ENCODE data around the gene OAF. TPM values are rescaled to one million over a fixed set of nuclear protein-coding genes. Genes with fewer than 3 reads are reported as not detected.
"Not testable (repeated sequence)": the region's sequence is repeated elsewhere in the genome, so short reads cannot be mapped to it uniquely, and the experiment has no call there.

Gene OAF
- total RNA-seq, 1 donor from 2014 or later, result 52.4 TPM

DNA sequence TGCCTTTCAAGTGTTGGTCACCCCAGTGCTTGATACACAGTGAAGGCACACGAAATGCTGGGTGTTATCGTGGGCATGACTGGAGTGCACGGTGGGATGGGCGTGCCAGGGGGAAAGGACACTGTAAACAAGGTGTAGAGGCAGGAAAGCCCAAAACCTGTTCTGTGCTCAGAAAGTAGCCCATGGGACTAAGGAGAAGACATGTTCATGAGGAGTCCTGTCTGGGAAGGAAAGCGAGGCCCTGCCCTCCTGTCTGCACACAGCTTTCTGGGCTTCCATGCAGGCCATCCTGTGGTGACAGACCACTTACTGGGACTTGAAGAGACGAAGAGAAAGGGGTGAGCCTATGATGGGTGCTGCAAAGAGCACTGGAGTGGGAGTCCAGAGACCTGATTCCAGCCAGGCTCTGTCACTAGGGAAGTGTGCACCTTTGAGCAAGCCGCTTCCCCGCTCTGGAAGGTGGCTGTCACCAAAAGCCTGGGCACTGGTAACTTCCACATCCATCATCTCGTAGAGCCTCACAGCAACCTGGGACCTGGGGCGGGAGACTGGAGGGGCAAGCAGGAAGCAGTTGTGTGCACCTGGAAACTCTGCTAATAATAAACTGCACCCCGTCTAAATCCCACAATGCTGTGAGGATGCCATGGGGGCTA is 28.3 kb downstream of the OAF start:
- DNase-seq (ENCODE audit: extremely low read depth, low read depth, low spot score), result no peak

DNA sequence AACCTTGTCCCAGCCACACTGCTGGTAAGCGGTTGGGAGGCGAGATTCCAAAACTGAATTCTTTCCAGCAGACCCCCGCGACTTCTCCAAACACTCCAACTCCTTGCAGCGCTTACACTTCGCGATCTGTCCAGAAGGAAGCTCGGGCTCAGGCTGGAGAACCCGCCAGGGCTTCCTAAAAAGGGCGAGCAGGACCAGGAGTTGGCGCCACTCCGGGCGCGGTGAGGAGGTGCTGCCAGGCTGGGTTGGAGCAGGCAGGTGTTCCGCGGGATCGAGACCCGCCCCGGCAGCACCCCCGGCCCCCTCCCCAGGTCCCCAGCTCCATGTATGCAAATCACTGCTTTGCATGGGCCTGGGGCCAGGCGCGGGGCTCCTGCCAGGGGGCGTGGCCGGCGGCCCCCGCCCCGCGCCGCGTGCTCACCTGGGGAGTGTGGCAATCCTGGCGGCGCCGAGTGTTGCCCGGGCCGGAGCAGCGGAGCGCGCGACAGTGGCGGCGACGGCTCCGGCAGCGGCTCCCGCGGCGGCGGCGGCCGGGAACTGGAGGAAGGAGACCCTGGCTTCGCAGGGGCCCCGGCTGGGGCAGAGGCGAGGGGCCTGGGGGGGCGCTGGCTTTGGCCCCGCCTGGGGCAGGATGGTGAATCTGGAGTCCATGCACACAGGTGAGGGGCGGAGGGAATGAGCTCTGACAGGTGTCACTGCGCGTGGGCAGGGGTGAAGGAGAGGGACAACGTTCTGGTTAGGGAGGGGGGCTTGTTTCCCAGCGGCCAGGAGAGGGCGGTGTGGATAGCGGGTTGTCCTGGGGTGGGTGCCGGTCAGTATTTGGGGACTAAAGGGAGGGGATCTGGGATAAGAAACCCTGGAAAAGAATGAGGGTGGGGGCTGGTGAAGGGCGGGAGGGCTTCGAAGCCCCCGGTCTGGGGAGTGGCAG is 29.1 kb downstream of the OAF start, which contains the start of gene POU2F3:
Gene POU2F3, plus strand, starts transcription at position 428 of the 928 bp plus-strand sequence. Its CDS starts 204 bp downstream, at position 632.
- no peak for DNase-seq (ENCODE audit: extremely low read depth, low read depth, low spot score)

DNA sequence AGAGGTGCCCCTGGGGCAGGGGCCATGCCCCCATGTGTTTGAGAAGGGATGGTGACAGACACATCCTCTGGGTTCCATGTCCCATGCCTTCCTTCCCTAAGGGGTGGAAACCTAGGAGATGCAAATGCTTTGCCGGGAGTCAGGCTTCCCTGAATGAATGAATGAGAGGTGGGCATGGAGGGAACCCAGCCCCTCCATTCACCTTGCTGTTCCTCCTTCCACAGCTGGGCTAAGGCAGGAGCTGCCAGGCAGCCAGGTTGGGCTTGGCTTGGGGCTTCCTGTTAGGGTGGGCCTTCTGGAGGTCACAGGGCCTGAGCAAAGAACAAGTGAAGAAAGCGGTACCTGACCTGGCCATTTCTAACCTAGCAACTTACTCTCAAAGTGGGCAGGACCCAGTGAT is 30.0 kb downstream of the OAF start:
- DNase-seq (ENCODE audit: extremely low read depth, low read depth, low spot score), result no peak

- no peak for DNase-seq (ENCODE audit: extremely low read depth, low read depth, low spot score)
Measured at GRCh38 chr11:120241277-120241676, 30.4 kb downstream of the OAF start.

DNA sequence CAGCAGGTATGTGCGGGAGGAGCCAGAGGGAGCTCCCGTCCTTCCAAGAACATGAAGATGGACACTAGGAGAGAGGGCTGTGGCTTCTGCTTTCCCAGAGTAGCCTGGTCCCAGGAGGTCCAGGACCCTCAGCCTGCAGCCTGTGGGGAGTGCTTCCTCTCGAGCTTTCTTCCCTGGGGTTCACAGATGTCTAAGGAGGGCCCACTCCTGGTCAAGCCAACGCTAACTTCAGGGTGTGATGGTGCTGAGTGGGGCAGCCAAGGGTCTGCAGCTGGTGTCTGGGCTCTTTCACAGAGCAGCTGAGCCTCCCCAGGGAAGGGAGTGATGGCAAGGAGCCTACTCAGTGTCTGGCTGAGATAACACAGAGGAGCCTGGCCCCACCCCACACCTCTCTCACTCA is 32.4 kb downstream of the OAF start:
- no peak for DNase-seq (ENCODE audit: extremely low read depth, low read depth, low spot score)

- DNase-seq (ENCODE audit: extremely low read depth, low read depth, low spot score), result no peak
Measured at GRCh38 chr11:120244476-120245365, 33.9 kb downstream of the OAF start.

DNA sequence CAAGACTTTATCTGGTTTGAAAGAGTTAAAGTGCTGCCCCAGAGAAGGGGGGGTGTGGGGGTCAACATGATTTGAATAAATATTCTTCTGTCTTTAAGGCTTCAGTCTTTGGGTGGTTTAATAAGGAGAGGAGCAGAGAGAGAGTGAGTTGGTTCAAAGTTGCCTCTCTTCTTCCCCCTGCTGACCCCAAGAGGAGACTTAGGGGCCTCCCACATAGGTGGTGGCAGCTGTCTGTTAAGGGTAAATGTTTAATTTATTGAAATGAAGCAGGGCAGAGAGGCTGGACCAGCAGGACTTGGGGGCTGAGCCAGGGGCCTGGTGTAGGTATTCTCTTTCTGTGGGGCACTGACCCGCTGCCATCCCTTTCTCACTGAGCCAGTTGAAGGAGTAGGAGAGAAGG is 34.6 kb downstream of the OAF start:
- no peak for DNase-seq (ENCODE audit: extremely low read depth, low read depth, low spot score)

DNA sequence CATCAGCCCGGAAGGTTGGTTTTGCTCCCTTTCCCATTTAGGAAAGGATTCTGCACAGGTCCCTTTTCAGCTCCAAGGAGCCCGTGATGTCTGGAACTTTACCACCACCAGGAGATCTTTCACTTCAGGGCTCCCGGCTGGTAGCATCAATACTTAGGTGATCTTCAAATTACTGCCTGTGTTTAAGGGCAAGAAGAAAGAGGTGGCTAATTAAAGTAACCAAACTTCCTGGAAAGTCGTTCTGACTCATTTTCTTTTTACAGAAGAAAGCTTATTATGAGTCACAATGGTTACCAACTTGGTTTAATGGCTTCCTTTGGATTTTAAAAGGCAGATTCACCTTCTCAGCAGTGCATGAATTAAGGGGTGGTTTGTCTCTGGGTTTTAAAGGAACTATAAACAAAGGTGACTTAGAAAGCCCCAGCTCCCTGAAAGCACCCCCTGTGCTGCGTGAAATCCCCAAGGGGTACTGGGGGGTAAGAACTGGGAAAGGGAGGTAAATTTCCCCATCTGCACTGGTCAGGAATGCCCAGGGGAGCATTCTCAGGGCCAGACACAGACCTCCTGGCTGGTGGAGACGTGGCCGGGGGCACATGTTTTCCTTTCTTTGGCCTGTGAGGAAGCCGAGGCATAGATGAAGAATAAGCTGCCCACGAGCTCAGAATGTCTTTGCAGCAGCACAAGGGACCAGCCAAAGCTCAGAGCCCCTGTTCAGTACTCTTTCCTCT is 37.9 kb downstream of the OAF start:
- no peak for DNase-seq (ENCODE audit: extremely low read depth, low read depth, low spot score)

DNA sequence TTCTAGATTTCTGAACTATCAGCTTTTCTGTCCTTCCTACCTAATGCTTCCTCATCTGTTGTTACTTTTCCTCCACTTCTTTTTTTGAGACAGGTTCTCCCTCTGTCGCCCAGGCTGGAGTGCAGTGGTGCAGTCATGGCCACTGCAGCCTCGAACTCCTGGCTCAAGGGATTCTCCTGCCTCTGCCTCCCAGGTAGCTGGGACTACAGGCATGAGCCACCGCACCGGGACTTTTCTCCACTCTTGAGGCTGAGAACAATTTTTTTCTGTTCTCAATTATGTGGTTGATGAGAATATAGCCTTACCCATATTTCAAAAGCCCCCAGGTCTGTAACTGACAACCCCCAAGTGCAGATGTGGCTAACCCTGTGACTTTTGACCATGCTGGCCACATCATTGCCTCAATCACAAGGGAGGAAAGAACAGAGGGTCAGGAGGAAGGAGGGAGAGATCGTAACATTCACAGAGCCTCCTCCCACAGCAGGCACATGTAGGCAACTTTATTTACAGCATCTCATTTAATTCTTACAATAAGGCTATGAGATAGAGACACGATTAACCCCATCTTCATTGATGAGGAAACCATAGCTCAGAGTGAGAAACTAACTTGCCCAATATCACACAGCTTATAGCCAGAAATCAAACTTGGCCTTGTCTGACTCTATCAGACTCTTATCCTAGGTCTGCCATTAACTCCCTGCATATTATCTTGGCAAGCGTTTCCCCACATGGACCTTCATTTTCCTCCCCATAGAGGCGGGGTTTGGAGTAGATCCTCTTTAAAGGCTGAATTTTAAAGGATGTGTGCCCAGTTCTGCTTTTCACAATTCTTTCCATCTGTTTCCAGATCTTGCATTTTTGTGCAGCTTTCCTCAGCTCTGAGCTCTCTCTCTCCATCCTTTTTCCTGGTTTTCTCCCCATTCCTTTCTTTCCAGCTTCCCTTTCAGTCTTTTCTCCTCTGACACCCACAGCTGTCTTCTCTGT is 38.7 kb downstream of the OAF start:
- no peak for DNase-seq (ENCODE audit: extremely low read depth, low read depth, low spot score)

GRCh38 chr11:120253377-120253776 is 42.5 kb downstream of the OAF start:
- not testable (repeated sequence) for DNase-seq (ENCODE audit: extremely low read depth, low read depth, low spot score)

- no peak for DNase-seq (ENCODE audit: extremely low read depth, low read depth, low spot score)
Measured at GRCh38 chr11:120254788-120255518, 44.1 kb downstream of the OAF start.

GRCh38 chr11:120255519-120255866 is 44.7 kb downstream of the OAF start:
- no peak for DNase-seq (ENCODE audit: extremely low read depth, low read depth, low spot score)

- no peak for DNase-seq (ENCODE audit: extremely low read depth, low read depth, low spot score)
Measured at GRCh38 chr11:120256178-120256577, 45.3 kb downstream of the OAF start.

- DNase-seq (ENCODE audit: extremely low read depth, low read depth, low spot score), result no peak
Measured at GRCh38 chr11:120256779-120257178, 45.9 kb downstream of the OAF start.

GRCh38 chr11:120257346-120257745 is 46.5 kb downstream of the OAF start:
- no peak for DNase-seq (ENCODE audit: extremely low read depth, low read depth, low spot score)

GRCh38 chr11:120258661-120259060 is 47.8 kb downstream of the OAF start:
- DNase-seq (ENCODE audit: extremely low read depth, low read depth, low spot score), result no peak

DNA sequence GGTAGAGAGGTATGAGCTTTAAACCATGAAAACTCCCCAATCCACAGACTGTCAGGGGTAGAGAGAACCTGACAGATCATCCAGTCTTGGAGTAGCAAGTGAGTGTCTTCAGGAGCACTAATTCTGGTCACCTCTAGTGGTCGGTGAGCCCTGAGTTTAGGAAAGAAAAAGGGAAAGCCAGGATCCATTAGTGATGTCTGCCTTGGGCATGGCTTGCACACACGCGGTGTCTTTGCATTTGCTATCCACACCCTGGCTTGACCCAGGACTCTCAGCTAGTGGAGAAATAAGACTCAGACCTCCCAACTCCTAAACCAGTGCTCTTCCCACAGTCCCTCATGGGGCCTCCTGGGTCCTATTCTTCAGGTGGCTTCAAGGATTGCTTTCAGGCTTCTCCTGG is 48.4 kb downstream of the OAF start:
- no peak for DNase-seq (ENCODE audit: extremely low read depth, low read depth, low spot score)

DNA sequence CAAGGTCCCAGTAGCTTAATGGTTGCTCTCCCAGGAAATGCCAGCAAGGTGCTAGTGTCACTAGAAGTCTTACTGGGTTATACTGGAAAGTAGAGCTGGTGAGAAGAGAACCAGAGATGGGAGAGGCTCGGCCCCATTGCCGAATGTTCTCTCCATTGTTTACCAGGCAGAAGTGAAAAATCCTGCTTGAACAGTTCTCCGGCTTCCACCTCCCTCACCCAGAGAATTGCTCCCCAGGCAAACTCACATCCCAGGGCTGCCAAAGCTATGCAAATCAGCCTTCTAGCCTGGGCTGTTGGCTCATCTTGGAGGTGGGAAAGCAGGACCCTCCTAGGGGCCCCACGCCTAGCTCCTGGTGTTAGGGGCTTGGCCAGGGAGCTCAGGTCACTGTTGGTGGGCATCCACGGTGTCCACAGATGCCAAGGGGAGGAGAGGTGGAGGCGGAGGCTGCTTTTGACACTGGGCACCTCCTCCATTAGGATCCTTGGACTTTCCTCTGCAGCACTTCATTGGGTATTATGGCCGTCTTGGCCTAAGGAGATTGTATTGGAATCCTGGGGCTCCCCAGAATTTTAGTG is 49.2 kb downstream of the OAF start:
- DNase-seq (ENCODE audit: extremely low read depth, low read depth, low spot score), result no peak

Data from glomerular endothelial cell (primary cell).